HEK293 (cell line): ENCODE data around the gene GAP43.

Experiments used
- GLI4 ChIP-seq: fragments of 450-650 bp; formaldehyde crosslinking; IDR thresholded peaks from 2 replicates; pipeline ENCODE4 v1.5.1; 2016; ENCODE audit warnings: missing biosample characterization, missing genetic modification characterization
- SCRT2 ChIP-seq: fragments of 450-650 bp; formaldehyde crosslinking; IDR thresholded peaks from 2 replicates; pipeline ENCODE4 v1.5.1; 2016; ENCODE audit warnings: missing biosample characterization, missing genetic modification characterization
- YY1 ChIP-seq: fragments of 450-650 bp; formaldehyde crosslinking; IDR thresholded peaks from 2 replicates; pipeline ENCODE4 v1.5.1; 2018; ENCODE audit warnings: missing biosample characterization, missing genetic modification characterization
- ZBTB20 ChIP-seq: fragments of 450-650 bp; formaldehyde crosslinking; IDR thresholded peaks from 2 replicates; pipeline ENCODE4 v1.5.1; 2016; ENCODE audit warnings: missing biosample characterization, missing genetic modification characterization
- ZBTB21 ChIP-seq: fragments of 450-650 bp; formaldehyde crosslinking; IDR thresholded peaks from 2 replicates; pipeline ENCODE4 v1.5.1; 2017; ENCODE audit warnings: missing biosample characterization, missing genetic modification characterization
- ZNF221 ChIP-seq: fragments of 450-650 bp; formaldehyde crosslinking; IDR thresholded peaks from 2 replicates; pipeline ENCODE4 v1.5.1; 2017; ENCODE audit warnings: missing biosample characterization, missing genetic modification characterization, borderline replicate concordance
- ZNF24 ChIP-seq: fragments of 450-650 bp; formaldehyde crosslinking; IDR thresholded peaks from 2 replicates; pipeline ENCODE4 v1.5.1; 2016; ENCODE audit warnings: missing biosample characterization, missing genetic modification characterization
- ZNF530 ChIP-seq: fragments of 450-650 bp; formaldehyde crosslinking; IDR thresholded peaks from 2 replicates; pipeline ENCODE4 v1.5.1; 2016; ENCODE audit warnings: low read depth, missing biosample characterization, missing genetic modification characterization
- ZNF654 ChIP-seq: fragments of 450-650 bp; formaldehyde crosslinking; IDR thresholded peaks from 2 replicates; pipeline ENCODE4 v1.5.1; 2016; ENCODE audit warnings: low read depth, missing biosample characterization, missing genetic modification characterization
- TF ChIP-seq, protein P1 (sequence below): fragments of 450-650 bp; formaldehyde crosslinking; IDR thresholded peaks from 2 replicates; pipeline ENCODE4 v1.5.1; 2016; ENCODE audit warnings: missing biosample characterization, missing genetic modification characterization
- TF ChIP-seq, protein P2 (sequence below): fragments of 450-650 bp; formaldehyde crosslinking; IDR thresholded peaks from 2 replicates; pipeline ENCODE4 v1.5.1; 2016; ENCODE audit warnings: missing biosample characterization, missing genetic modification characterization

DNA sequence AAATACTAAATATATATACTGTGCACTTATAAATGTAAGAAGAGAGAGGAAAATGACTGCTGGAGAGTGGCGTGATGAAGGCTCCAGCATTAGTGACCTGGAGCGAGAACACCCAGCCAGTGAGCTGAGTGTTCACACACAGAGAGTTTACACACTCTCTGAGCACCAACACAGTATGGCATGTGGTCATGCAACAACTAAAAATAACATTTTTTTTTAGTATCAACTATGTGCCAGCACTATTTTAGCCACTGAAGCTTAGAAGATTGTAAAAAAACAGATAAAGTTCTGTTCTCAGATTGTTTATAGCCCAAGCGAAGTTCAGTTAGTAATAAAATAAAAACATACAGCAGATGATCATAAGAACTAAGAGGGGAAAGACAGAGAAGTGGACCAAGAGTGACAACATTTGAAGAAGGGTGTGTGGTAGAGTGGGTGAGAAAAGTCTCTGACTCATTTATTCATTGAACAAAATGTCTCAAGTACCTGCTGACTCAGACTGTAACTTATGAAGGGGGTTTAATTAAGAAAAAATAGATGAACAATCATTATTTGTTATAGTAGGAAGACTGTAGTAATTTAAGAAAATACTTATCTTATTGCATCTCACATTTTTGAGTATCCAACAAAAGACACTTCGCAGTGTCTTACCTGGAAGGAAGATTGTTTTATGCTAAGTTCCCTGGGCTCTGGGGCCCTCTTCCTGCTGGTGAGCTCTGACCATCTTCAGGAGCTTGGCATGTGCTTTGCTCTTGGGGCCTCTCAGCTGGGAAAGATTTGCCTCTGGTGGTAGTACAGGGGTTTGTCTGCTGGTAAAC, 43.8 kb downstream of the GAP43 start:
- TF ChIP-seq, protein P1, sequence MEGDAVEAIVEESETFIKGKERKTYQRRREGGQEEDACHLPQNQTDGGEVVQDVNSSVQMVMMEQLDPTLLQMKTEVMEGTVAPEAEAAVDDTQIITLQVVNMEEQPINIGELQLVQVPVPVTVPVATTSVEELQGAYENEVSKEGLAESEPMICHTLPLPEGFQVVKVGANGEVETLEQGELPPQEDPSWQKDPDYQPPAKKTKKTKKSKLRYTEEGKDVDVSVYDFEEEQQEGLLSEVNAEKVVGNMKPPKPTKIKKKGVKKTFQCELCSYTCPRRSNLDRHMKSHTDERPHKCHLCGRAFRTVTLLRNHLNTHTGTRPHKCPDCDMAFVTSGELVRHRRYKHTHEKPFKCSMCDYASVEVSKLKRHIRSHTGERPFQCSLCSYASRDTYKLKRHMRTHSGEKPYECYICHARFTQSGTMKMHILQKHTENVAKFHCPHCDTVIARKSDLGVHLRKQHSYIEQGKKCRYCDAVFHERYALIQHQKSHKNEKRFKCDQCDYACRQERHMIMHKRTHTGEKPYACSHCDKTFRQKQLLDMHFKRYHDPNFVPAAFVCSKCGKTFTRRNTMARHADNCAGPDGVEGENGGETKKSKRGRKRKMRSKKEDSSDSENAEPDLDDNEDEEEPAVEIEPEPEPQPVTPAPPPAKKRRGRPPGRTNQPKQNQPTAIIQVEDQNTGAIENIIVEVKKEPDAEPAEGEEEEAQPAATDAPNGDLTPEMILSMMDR (tag by site-specific recombination) = no peak
- TF ChIP-seq ZNF654 (tag by site-specific recombination) (no peak), ZBTB21 (tag by site-specific recombination) (no peak), ZNF24 (tag by site-specific recombination) (no peak), ZNF221 (tag by site-specific recombination) (no peak), GLI4 (tag by site-specific recombination) (no peak), ZNF530 (tag by site-specific recombination) (no peak), SCRT2 (tag by site-specific recombination) (no peak), YY1 (tag by site-specific recombination) (no peak), ZBTB20 (tag by site-specific recombination) (no peak)
- TF ChIP-seq, protein P2, sequence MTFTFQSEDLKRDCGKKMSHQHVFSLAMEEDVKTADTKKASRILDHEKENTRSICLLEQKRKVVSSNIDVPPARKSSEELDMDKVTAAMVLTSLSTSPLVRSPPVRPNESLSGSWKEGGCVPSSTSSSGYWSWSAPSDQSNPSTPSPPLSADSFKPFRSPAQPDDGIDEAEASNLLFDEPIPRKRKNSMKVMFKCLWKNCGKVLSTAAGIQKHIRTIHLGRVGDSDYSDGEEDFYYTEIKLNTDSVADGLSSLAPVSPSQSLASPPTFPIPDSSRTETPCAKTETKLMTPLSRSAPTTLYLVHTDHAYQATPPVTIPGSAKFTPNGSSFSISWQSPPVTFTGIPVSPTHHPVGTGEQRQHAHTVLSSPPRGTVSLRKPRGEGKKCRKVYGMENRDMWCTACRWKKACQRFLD (tag by site-specific recombination) = no peak
